GM19043 (cell line): ENCODE measurements around the gene ST6GALNAC4.

Experiments
- ATAC-seq: cut with Tn5 transposase; IDR thresholded peaks from one replicate; pipeline ENCODE4 v1.9.1; 2021; ENCODE audit warnings: low read depth; ENCODE audit not compliant: unreplicated experiment

Gene ST6GALNAC4

DNA sequence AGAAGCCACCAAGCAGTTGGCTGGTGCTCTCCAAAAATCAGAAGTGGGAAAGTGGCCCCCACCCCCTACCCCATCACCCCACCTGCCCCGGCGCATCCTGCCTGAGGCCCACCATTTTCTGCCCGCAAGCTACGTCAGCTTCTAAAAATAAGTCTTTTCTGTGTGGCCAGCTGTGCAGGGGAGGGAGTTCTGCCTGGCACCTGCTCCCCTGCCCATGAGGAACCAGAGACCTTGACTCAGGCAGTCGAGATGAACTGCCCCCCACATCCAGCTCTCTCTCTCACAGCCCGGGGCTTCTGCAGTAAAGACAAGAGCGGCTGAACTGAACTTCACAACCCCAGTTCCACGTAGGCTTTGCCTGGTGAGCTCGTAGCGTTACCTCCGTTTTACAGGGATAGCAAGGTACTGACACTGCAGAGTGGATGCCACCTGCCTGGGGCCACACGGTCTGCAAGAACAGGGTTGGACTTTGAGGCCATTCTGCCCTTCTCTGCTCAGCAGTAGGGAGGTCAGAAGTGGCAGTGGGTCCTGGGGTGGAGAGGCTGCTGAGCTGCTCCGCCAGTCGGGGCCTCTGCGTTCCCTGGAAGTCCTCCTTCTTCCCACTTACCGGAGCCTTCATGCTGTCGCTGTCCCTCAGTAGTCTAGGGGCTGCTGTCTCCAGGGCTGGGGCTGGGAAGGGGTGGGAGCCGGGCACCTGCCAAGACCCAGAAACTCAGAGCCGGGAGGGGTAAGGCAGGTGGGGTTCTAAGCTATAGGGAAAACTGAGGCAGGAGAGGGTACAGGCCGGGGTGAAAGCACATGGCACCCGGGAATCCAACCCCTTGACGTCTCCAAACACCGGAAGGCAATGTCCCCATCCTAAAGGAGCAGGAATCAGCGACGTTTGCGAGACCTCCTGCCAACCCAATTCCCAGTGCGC, 781 bp downstream of the ST6GALNAC4 start:
- no peak for ATAC-seq

DNA sequence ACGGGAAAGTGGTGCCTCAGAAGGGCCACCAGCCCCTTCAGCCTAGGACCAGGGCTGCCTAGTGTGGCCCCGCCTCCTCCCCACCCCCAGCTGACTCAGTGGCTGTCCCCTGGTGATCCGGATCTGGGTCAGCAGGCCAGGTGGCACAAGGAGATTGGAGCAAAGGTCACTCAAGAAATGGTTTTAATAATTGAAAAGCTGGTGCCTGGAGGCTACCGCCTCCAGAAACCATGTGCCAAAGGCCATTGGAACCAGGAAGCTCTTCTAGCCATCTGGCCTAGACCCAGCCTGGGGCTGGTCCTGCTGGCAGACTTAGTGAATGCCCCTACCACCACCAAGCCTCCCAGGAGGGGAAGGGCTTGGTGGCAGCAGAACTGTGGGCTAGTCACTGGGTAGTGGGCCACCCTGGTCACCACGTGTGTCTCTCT, 1.5 kb downstream of the ST6GALNAC4 start:
- ATAC-seq = no peak

DNA sequence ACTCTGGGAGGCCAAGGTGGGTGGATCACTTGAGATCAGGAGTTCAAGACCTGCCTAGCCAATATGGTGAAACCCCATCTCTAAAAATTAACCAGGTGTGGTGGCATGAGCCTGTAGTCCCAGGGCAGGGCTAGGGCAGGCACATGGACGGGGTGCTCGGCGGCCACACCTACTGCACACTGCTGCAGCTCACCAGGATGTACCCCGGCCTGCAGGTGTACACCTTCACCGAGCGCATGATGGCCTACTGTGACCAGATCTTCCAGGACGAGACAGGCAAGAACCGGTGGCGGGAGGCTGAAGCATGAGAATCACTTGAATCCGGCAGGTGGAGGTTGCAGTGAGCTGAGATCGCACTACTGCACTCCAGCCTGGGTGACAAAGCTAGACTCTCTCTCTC, 3.2 kb downstream of the ST6GALNAC4 start:
- ATAC-seq = no peak

DNA sequence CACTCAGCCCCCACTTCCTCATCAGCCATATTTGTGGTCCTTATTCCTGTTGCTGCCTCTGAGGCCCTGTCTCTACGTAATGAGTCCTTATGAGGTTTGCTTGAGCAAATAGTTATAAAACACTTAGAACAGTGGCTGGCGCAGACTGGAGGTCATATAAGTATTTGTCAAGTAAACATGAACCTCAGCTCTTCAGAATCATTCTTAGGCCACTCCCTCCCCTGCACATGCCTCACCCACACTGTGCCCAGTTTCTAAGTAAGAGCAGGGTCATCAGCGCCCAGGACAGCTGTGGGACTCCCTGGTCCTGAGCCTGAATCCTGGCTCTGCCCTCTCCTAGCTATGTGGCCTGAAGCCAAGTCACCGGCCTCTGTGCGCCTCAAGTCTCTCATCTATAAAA, 4.0 kb downstream of the ST6GALNAC4 start:
- no peak for ATAC-seq

DNA sequence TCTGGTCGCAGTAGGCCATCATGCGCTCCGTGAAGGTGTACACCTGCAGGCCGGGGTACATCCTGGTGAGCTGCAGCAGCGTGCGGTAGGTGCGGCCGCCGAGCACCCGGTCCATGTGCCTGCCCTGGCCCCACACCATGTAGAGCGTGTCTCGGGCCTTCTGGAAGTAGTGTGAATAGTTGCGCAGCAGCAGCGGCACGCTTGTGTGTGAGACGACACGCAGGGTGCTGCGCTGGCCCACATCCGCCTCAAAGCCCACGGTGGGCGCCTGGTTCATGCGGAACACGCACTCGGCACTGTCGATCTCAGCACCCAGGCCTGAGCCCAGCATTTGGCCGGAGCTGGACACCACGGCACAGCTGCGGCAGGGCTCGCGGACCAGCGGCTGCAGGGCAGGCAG, 4.5 kb downstream of the ST6GALNAC4 start:
- no peak for ATAC-seq

DNA sequence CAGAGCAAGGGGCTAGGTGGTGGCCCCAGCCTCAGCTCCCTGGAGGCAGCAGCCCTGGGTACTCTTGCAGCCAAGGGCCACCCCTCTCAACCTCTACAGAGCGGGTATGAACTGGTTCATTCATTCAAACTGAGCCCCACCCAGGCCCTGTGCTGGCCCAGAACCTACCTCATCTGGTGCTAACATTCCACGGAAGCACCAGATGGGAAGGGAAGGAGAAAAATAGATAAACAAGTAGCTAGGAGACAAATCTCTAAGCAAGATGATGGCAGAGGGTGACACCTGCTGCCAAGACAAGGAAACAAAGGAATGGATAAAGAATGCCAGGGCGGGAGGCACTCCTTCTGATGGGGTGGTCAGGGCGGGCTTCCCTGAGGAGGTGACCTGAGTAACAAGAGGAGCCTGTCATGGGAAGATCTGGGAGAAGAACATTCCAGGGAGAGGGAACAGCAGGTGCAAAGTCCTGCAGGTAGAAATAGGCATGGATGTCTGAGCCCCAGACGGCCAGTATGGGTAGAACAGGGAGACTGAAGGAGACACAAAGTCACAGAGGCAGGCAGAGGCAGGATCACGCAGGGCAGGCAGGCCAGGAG, 6.1 kb downstream of the ST6GALNAC4 start:
- no peak for ATAC-seq

DNA sequence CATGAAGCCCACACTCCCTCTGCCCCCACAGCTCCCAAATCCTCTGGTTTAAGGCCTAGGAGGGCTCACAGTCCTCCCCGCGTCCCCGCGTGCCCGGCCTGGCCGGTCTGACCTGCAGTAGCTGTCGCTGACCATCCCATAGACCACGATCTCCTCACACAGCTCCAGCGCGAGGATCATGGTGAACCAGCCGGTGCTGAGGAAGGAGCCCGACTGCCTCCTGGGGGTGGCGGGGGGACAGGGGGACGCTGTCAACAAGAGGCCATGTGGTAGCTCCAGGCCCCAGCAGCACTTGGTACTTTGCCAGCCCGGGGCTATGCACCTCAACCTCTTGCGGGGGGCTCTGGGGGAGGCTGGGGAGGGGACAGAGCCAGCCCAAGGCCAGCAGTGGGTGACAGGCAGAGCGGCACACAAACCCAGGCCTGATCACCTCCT, 7.0 kb downstream of the ST6GALNAC4 start:
- ATAC-seq = no peak

DNA sequence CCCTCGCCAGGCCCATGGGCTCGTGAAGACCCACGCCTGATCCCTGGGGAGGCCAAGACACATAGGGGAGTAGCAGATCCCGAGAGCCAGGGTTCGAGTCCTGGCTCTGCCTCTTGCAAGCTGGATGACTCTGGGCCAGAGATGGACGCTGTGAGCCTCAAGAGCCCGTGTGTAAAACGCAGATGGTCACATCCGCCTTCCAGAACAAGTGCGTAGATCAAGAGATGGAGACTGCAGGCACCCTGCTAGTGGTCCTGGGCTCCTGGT, 8.2 kb downstream of the ST6GALNAC4 start:
- no peak for ATAC-seq

DNA sequence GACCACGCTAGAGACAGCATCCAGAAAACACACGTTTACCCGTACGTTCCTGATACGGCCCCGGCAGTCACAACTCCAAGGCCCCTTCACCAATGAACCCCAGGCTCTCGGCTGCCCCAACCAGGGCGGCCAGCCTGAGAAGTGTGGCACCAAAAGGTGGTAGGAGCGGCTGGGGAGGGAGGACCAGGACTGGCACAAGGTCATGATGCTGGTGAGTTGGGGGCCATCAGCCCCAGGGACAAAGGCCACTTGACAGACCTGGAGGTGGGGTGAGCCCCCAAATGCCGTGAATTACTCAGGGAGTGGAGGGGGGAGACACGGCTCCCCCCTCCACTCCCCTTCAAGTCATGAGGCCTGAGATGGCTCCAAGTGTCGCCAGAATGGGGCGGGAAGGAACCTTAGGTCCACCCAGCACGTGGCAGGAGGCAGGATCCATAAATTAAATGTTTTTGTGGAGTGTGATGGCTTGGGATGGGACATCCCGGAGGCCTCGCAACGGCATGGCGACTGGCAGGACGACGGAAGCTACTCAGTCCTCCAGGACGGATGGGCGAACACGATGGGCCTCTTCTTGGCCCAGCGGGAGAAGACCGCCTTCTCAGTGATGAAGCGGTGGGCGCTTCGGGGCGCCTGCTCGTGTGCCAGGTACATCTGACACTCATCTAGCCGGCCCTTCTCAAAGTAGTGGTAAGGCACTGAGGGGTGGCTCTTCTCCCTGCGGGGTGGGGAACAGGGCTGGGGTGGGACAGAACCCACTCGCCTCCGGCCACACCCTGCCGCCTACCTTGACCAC, 8.8 kb downstream of the ST6GALNAC4 start:
- ATAC-seq = no peak

DNA sequence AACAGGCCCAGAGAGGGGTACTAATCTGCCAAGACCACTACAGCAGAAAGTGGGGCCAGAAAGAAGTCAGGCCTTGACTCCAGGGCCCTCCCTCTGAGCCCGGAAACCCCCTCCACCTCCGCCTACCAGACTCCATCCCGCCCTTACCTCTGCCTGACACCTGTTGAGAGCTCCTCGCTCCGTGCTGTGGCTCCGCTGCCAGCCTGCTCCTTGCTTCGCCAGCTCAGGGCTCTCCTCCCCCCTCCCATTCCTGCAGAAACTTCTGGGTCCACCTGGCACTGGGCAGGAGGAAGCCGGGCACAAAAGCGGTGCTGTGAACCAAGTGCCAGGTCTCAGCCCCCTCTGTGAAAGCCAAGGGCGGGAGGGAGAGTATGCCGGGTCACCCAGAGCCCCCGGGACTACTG, 11.1 kb downstream of the ST6GALNAC4 start:
- ATAC-seq = no peak

DNA sequence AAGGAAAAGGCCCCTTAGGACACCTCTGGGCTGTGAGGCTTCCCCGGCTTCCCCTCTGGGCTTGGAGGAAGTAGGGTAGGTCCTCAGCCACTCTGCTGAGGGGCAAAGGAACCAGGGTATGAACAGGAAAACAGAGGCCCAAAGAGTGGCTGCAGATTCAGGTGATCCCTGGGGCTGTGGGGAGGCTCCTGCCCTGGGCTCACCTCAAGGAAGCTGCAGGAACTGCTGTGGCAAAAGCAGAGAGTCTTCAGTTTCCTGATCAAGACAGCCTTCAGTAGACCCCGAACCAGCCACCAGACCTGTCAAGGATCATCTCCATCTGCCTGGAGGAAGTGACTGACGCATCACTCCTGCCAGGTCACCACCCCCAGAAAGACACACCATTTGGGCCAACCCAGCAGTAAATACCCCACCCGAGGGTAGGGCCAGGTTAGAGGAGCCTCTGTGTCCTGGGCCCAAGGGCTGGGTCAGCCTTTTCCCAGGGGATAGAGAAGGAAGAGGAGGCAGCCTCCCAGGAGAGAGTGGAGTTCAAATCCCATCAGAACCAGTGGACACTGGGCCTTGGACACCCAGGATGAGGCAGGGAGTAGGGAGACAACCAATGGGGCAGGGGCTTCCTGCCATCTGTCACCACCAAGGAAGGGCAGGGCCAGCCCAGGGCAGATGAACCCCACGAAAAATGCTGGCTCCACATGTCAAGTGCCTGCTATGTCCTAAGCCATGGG, 11.7 kb downstream of the ST6GALNAC4 start:
- ATAC-seq = no peak

DNA sequence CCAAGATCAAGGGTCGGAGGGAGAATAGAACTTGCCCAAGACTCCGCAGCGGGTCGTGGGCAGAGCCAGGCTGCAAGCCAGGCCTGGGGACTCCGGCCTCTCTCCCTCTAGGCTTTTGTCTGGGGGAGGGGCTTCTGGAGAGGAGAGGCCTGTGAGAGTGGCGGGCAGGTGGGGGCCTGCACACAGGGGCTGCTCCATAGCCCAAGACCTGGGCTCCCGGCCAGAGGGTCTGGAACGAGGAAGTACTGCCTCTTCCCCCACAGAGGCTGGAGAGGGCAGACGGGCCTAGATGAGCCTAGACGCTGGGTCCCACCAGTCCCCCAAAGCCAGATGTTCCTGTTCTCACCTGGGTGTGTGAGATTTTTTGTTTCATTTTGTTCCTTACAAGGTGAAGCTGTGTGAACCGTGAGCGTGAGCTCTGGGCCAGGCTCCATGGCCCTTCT, 12.3 kb downstream of the ST6GALNAC4 start:
- no peak for ATAC-seq

DNA sequence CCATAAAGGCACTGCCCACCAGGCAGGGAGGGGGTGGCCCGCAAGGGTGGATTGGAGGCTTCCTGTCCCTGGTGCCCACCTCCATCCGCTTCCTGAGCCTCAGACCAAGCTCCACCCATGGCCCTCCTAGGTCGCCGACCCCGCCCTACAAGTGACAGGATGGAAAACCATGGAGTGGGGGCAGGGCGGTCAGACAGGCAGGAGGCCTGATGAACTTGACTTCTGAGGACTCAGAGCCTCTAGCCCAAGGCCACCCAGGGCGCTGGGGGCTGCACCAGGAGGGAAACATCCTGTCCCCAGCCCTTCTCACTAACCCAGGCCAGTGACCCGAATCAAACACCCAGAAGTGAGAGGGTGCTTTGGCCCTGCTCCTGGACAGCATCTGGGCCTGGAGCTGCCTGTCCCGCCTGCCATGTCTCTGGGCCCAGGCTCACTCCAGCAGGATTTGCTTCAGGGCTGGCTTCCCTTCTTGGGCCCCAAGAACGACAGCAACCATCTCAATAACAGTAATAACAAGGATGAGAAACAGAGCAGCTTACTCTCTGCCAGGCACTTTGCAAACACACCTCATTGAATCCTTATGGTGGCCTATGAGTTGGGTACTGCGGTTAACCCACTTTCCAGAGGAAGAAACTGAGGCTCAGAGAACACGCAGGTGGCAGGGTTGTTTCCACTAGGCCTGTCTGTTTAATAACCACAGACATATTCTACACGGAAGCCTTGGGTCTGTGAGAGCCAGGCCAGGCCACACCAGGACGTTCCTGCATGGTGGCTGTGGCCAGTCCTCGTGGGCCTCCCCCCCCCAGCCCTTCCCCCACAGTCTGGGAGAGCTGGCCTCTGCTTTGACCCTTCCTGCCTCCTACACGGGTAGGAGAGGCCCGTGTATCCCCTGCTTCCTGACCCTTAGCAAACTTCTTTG, 13.0 kb downstream of the ST6GALNAC4 start:
- ATAC-seq = peak; percentile 35

DNA sequence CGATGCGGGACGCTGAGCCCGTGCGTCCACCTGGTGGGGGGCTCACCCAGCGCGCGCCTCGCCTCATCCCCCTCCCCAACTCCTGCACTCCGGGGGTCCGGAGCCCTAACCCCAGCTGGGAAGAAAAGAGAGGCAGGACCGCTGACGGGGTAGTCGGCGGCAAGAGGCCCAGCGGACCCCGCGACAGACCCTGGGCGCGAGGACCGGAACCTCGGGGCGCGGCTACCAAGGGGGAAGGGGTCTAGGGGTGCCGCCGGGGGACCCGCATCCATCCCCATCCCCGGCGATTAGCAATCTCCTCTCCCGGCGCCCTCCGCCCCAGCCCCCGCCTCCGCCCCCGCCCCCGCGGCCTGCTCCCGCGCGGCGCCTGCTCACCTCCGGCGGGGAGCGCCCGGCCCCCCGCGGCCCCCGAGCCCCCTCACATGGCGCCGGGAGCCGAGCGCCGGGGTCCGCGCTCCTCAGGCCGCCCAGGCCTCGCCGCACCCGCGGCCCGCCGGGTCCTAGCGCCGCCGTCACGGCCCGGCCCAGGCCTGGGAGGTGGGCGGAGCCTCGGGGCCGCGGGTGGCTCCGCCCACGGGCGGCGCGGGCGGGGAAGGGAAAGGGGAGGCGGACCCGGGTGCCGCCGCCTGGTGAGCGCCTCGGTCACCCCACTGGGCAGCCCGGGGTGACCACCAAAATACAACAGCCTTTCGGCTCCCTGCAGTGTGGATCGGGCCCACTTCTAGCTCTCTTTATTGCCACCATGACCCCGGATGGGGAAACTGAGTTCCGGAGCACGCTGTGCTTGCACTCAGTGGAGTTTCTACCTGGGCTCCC, 17.5 kb downstream of the ST6GALNAC4 start, which contains the start of gene ST6GALNAC6:
Gene ST6GALNAC6, minus strand, starts transcription at position 476 of the 816 bp plus-strand sequence. CDS start 1,622 bp downstream, outside the sequence.
- peak; percentile 48 for ATAC-seq

DNA sequence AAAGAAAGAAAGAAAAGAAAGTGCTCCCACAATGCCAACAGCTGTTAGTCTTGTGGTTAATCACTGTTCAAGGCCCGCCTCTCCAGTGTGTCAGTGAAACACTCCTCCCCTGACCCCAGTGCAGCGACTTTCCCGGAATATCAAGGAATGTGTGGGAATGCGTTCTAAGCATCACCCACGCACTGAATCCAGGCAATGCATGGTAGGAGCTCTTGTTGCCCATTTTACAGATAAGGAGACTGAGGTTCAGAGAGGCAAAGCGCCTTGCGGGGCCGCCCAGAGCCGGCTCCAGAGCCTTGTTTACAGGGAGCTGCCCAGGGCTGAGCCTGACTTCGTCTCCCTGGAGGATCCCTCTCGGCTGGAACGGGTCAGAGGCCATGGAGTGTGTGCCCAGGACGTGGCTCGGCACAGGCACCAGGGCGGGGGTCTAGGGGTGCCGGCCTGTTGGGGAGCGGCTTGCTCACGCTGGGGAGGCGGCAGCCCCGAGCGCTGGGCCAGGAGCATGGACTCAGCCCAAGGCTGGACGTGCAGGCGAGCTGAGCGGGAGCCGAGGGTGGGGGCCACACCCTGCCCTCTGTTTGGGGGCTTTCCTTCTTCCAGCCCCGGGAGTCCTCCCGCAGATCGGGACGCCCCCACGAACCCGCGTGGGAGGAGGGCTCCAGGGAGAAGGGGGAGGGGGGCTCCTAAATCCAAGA, 18.3 kb downstream of the ST6GALNAC4 start:
- no peak for ATAC-seq

DNA sequence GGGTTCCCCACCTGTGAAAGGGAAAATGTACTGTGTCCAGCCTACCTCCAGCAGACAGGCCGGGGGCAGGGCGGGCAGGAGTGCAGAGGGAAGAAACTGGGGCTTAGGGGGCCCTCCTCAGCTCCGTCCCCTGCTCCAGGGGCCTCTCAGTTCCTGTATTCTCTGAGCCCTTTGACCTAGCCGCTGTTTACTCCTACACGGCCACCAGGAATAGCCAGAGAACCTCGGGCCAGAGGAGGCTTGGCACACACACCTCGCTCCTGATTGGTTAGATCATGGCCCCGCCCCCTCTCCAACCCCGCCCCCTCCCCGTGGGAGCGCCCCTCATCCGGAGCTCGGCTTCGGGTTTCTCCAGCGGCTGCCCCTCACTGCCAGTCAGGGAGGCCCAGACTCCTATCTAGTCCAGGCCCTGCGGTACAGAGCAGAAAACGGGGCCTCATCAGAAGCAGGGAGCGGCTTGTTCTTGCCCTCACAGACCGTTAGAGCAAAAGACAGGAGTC, 19.6 kb downstream of the ST6GALNAC4 start:
- no peak for ATAC-seq

DNA sequence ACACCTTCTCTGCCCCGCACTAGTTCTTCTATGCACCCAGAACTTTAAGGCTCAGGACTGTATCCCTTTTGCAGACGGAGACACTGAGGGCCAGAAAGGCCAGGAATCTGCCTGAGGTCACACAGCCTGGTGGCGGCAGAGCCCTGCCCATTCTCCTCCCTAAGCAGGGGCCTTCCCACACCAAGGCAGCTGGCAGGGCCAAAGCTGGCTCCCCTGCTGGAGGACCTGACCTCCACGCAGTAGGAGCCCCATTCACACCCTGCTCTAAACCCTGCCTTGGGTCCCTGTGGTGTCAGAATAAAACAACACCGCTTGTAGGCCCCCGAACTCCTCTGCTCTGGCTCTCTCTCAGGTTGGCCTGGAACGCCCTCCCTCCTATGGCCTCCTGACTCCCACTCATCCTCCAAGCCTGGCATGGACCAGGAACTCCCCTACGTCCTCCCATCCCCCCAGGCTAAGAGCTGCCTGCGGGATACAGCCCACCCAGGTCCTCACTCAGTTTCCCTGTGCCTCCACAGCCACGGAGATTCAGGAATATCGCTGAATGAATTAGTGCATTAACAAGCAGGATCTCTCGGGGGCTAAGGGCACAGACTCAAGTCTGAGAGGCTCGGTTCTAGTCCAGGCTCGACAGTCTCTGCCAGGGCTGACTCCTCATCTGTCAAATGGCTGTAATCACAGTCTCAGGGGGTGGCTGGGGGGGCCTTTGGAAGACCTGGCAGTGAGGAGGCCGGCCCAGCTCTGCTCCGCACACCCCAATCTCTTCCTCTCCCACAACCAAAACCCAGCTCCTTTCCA, 20.2 kb downstream of the ST6GALNAC4 start:
- no peak for ATAC-seq
